ENCODE data around the gene DTX3. TPM values are rescaled to one million over a fixed set of nuclear protein-coding genes. Genes with fewer than 3 reads are reported as not detected.
A peak's percentile ranks its signal among the peaks of the same experiment; 100 is the strongest.

The DTX3 gene
- total and polyA plus RNA-seq, 3 experiments from 2014 or later, result 7.2 to 18.3 (median 16.7) TPM

GRCh38 chr12:57591782-57592325 lies 12.8 kb upstream of the DTX3 start:
- Mint-ChIP-seq H3K36me3 (peaks cover 0 to 38% (median 6%) of the 10 kb centered on the region in 3 donors), H3K27ac (peak overlapping the region; percentile 76 to 98 (median 92)), H3K9me3 (no peaks in the 10 kb centered on the region), H3K4me1 (peaks cover 29 to 39% (median 38%) of the 10 kb centered on the region in 3 donors), H3K4me3 (peak overlapping the region; percentile 85 to 91 (median 91)), H3K27me3 (peaks cover 0 to 2% of the 10 kb centered on the region in 2 donors)
- Histone ChIP-seq H3K4me1 (ENCODE audit: insufficient read depth, low read length) (peaks cover 26% of the 10 kb centered on the region), H3K27me3 (ENCODE audit: insufficient read depth, low read length, poor library complexity, severe bottlenecking) (no peaks in the 10 kb centered on the region), H3K27ac (ENCODE audit: low read depth, low read length) (peak overlapping the region; percentile 64), H3K9me3 (ENCODE audit: low read length) (no peaks in the 10 kb centered on the region), H3K36me3 (ENCODE audit: insufficient read depth, low read length) (peaks cover 12% of the 10 kb centered on the region), H3K4me3 (ENCODE audit: low read length) (peak overlapping the region; percentile 84)
- no peak for DNase-seq
- CTCF ChIA-PET, result interaction anchor here (1.0 to 4.1 kb wide), 3 partner anchors 9 to 28 kb away, joined by 3 to 26 read pairs (median 17); no protein-coding TSS in a partner anchor
- POLR2A ChIA-PET, result interaction anchor here (1.1 to 1.7 kb wide), 2 partner anchors 19 to 112 kb away, joined by 4 to 6 read pairs; partner anchors contain the start of genes ARHGAP9 and ARHGEF25

- peaks cover 29 to 39% (median 38%) of the 10 kb centered on the region in 3 donors for H3K4me1 Mint-ChIP-seq
- no peak for DNase-seq
- H3K27ac ChIP-seq (ENCODE audit: low read depth, low read length), result no peak overlapping the region
- ChIA-PET POLR2A (interaction anchor here (0.7 kb wide), 1 partner anchor 223 kb away, joined by 12 read pairs; no protein-coding TSS in a partner anchor), CTCF (interaction anchor here (1.0 to 4.1 kb wide), 6 partner anchors 7 to 96 kb away, joined by 3 to 26 read pairs (median 4); no protein-coding TSS in a partner anchor)
- peak overlapping the region; percentile 84 for H3K4me3 ChIP-seq (ENCODE audit: low read length)
- no peaks in the 10 kb centered on the region for H3K27me3 ChIP-seq (ENCODE audit: insufficient read depth, low read length, poor library complexity, severe bottlenecking)
- H3K4me3 Mint-ChIP-seq, result peak overlapping the region; percentile 85 to 91 (median 91)
- H3K27ac Mint-ChIP-seq, result peak overlapping the region; percentile 56 to 95 (median 86)
- H3K4me1 ChIP-seq (ENCODE audit: insufficient read depth, low read length), result peaks cover 26% of the 10 kb centered on the region
- H3K36me3 ChIP-seq (ENCODE audit: insufficient read depth, low read length), result peaks cover 17% of the 10 kb centered on the region
- H3K36me3 Mint-ChIP-seq, result peaks cover 0 to 46% (median 11%) of the 10 kb centered on the region in 3 donors
- H3K9me3 Mint-ChIP-seq, result no peaks in the 10 kb centered on the region
- H3K9me3 ChIP-seq (ENCODE audit: low read length), result no peaks in the 10 kb centered on the region
- peaks cover 0 to 2% of the 10 kb centered on the region in 2 donors for H3K27me3 Mint-ChIP-seq
Observed at GRCh38 chr12:57592551-57593165, 12.0 kb upstream of the DTX3 start.

- no peak overlapping the region for H3K27ac ChIP-seq (ENCODE audit: low read depth, low read length)
Observed at GRCh38 chr12:57593187-57593586, 11.4 kb upstream of the DTX3 start.

GRCh38 chr12:57600395-57600794 lies 4.2 kb upstream of the DTX3 start:
- Histone ChIP-seq H3K4me1 (ENCODE audit: insufficient read depth, low read length) (peaks cover 24% of the 10 kb centered on the region), H3K27ac (ENCODE audit: low read depth, low read length) (no peak overlapping the region), H3K9me3 (ENCODE audit: low read length) (no peaks in the 10 kb centered on the region), H3K36me3 (ENCODE audit: insufficient read depth, low read length) (peaks cover 39% of the 10 kb centered on the region), H3K27me3 (ENCODE audit: insufficient read depth, low read length, poor library complexity, severe bottlenecking) (no peaks in the 10 kb centered on the region), H3K4me3 (ENCODE audit: low read length) (no peak overlapping the region)
- Mint-ChIP-seq H3K27ac (peak overlapping the region in 3 of 8 donors; percentile 35 to 89 (median 56)), H3K27me3 (peaks cover 0 to 1% of the 10 kb centered on the region in 2 donors), H3K4me3 (peak overlapping the region in 1 of 7 donors; percentile 60), H3K36me3 (peaks cover 0 to 68% (median 33%) of the 10 kb centered on the region in 3 donors), H3K9me3 (no peaks in the 10 kb centered on the region), H3K4me1 (peaks cover 24 to 29% (median 25%) of the 10 kb centered on the region in 3 donors)
- no peak for DNase-seq
- CTCF ChIA-PET, result interaction anchor here (0.8 to 2.1 kb wide), 4 partner anchors 15 to 141 kb away, joined by 3 to 8 read pairs (median 6); partner anchors contain the start of gene GLI1
- POLR2A ChIA-PET, result no interaction called here

More at GRCh38 chr12:57593187-57593586, 11.4 kb upstream of the DTX3 start:
- Histone ChIP-seq H3K4me1 (ENCODE audit: insufficient read depth, low read length) (peaks cover 26% of the 10 kb centered on the region), H3K4me3 (ENCODE audit: low read length) (no peak overlapping the region), H3K27me3 (ENCODE audit: insufficient read depth, low read length, poor library complexity, severe bottlenecking) (no peaks in the 10 kb centered on the region), H3K9me3 (ENCODE audit: low read length) (no peaks in the 10 kb centered on the region), H3K36me3 (ENCODE audit: insufficient read depth, low read length) (peaks cover 21% of the 10 kb centered on the region)
- H3K36me3 Mint-ChIP-seq, result peaks cover 0 to 48% (median 13%) of the 10 kb centered on the region in 3 donors
- H3K27me3 Mint-ChIP-seq, result peaks cover 0 to 2% of the 10 kb centered on the region in 2 donors
- H3K4me1 Mint-ChIP-seq, result peaks cover 29 to 39% (median 38%) of the 10 kb centered on the region in 3 donors
- ChIA-PET CTCF (interaction anchor here (1.0 to 4.1 kb wide), 7 partner anchors 8 to 96 kb away, joined by 3 to 26 read pairs (median 4); no protein-coding TSS in a partner anchor), POLR2A (interaction anchor here (0.7 kb wide), 1 partner anchor 223 kb away, joined by 12 read pairs; no protein-coding TSS in a partner anchor)
- H3K27ac Mint-ChIP-seq, result peak overlapping the region in 5 of 8 donors; percentile 57 to 95 (median 78)
- H3K9me3 Mint-ChIP-seq, result no peaks in the 10 kb centered on the region
- H3K4me3 Mint-ChIP-seq, result peak overlapping the region in 5 of 7 donors; percentile 23 to 90 (median 58)
- no peak for DNase-seq

- Mint-ChIP-seq H3K36me3 (peaks cover 0 to 54% (median 25%) of the 10 kb centered on the region in 3 donors), H3K4me1 (peaks cover 32 to 43% (median 37%) of the 10 kb centered on the region in 3 donors), H3K27me3 (peaks cover 0 to 1% of the 10 kb centered on the region in 2 donors), H3K27ac (peak overlapping the region in 7 of 8 donors; percentile 2 to 81 (median 56)), H3K4me3 (peak overlapping the region in 1 of 7 donors; percentile 4), H3K9me3 (no peaks in the 10 kb centered on the region)
- DNase-seq, result no peak
- Histone ChIP-seq H3K9me3 (ENCODE audit: low read length) (no peaks in the 10 kb centered on the region), H3K27ac (ENCODE audit: low read depth, low read length) (no peak overlapping the region), H3K36me3 (ENCODE audit: insufficient read depth, low read length) (peaks cover 24% of the 10 kb centered on the region), H3K27me3 (ENCODE audit: insufficient read depth, low read length, poor library complexity, severe bottlenecking) (no peaks in the 10 kb centered on the region), H3K4me1 (ENCODE audit: insufficient read depth, low read length) (peaks cover 28% of the 10 kb centered on the region), H3K4me3 (ENCODE audit: low read length) (no peak overlapping the region)
- POLR2A ChIA-PET, result no interaction called here
- CTCF ChIA-PET, result interaction anchor here (1.6 kb wide), 1 partner anchor 30 kb away, joined by 5 read pairs; the partner anchor contains the start of gene B4GALNT1
Observed at GRCh38 chr12:57602544-57602943, 2.1 kb upstream of the DTX3 start.

- peaks cover 0 to 1% of the 10 kb centered on the region in 2 donors for H3K27me3 Mint-ChIP-seq
- H3K36me3 Mint-ChIP-seq, result peaks cover 0 to 55% (median 26%) of the 10 kb centered on the region in 3 donors
- peaks cover 32 to 43% (median 37%) of the 10 kb centered on the region in 3 donors for H3K4me1 Mint-ChIP-seq
- Histone ChIP-seq H3K4me3 (ENCODE audit: low read length) (no peak overlapping the region), H3K27me3 (ENCODE audit: insufficient read depth, low read length, poor library complexity, severe bottlenecking) (no peaks in the 10 kb centered on the region), H3K9me3 (ENCODE audit: low read length) (no peaks in the 10 kb centered on the region), H3K36me3 (ENCODE audit: insufficient read depth, low read length) (peaks cover 19% of the 10 kb centered on the region), H3K4me1 (ENCODE audit: insufficient read depth, low read length) (peaks cover 28% of the 10 kb centered on the region), H3K27ac (ENCODE audit: low read depth, low read length) (no peak overlapping the region)
- ChIA-PET CTCF (interaction anchor here (0.9 to 1.6 kb wide), 4 partner anchors 12 to 151 kb away, joined by 3 to 6 read pairs (median 4); partner anchors contain the start of gene B4GALNT1), POLR2A (no interaction called here)
- peak overlapping the region; percentile 85 to 94 (median 88) for H3K4me3 Mint-ChIP-seq
- no peaks in the 10 kb centered on the region for H3K9me3 Mint-ChIP-seq
- H3K27ac Mint-ChIP-seq, result peak overlapping the region; percentile 64 to 94 (median 90)
- DNase-seq, result no peak
Observed at GRCh38 chr12:57603324-57603723, 1.3 kb upstream of the DTX3 start.

- Mint-ChIP-seq H3K36me3 (peaks cover 0 to 51% (median 26%) of the 10 kb centered on the region in 3 donors), H3K9me3 (no peaks in the 10 kb centered on the region), H3K4me3 (peak overlapping the region; percentile 85 to 94 (median 88)), H3K4me1 (peaks cover 32 to 43% (median 37%) of the 10 kb centered on the region in 3 donors), H3K27ac (peak overlapping the region; percentile 64 to 94 (median 90)), H3K27me3 (peaks cover 0 to under 1% of the 10 kb centered on the region in 2 donors)
- POLR2A ChIA-PET, result no interaction called here
- H3K4me1 ChIP-seq (ENCODE audit: insufficient read depth, low read length), result peaks cover 28% of the 10 kb centered on the region
- peaks cover 14% of the 10 kb centered on the region for H3K36me3 ChIP-seq (ENCODE audit: insufficient read depth, low read length)
- H3K27me3 ChIP-seq (ENCODE audit: insufficient read depth, low read length, poor library complexity, severe bottlenecking), result no peaks in the 10 kb centered on the region
- no peak for DNase-seq
- CTCF ChIA-PET, result interaction anchor here (0.9 to 1.6 kb wide), 4 partner anchors 12 to 151 kb away, joined by 3 to 6 read pairs (median 4); partner anchors contain the start of gene B4GALNT1
- H3K4me3 ChIP-seq (ENCODE audit: low read length), result peak overlapping the region; percentile 78
- H3K27ac ChIP-seq (ENCODE audit: low read depth, low read length), result no peak overlapping the region
- H3K9me3 ChIP-seq (ENCODE audit: low read length), result no peaks in the 10 kb centered on the region
Observed at GRCh38 chr12:57603815-57604453, 690 bp upstream of the DTX3 start.
